Calu3 (cell line): ENCODE results near the gene RHCG. TPM values are rescaled to one million over a fixed set of nuclear protein-coding genes. Genes with fewer than 3 reads are reported as not detected.

ENCODE experiments used
- BruUV-seq: library from RNA; stranded (reverse); fragments of 400-500 nt; replicated peaks from 2 replicates; lab custom pipeline; 2021; lab: Mats Ljungman, UMichigan
- CTCF ChIA-PET: fragments of 300-600 bp; sonication (Branson Sonifier 250); formaldehyde crosslinking; loops from one replicate; lab custom pipeline; 2022; ENCODE audit warnings: antibody characterized with exemption; lab: Charles Lee
- DNase-seq: peaks from one replicate; pipeline ENCODE4 v3.0.0; 2022
- H3K27ac Mint-ChIP-seq: one replicate; pipeline ENCODE4 v1.8.0; 2022; ENCODE audit warnings: mixed read lengths; ENCODE audit not compliant: unreplicated experiment
- H3K27me3 Mint-ChIP-seq: one replicate; pipeline ENCODE4 v1.8.0; 2022; ENCODE audit warnings: mixed read lengths; ENCODE audit not compliant: unreplicated experiment
- H3K36me3 Mint-ChIP-seq: one replicate; pipeline ENCODE4 v1.8.0; 2022; ENCODE audit warnings: mild to moderate bottlenecking, moderate library complexity, mixed read lengths; ENCODE audit not compliant: insufficient read depth, unreplicated experiment
- H3K4me1 Mint-ChIP-seq: one replicate; pipeline ENCODE4 v1.8.0; 2022; ENCODE audit warnings: mild to moderate bottlenecking, low read depth, mixed read lengths; ENCODE audit not compliant: unreplicated experiment
- H3K4me3 Mint-ChIP-seq: one replicate; pipeline ENCODE4 v1.8.0; 2022; ENCODE audit warnings: mild to moderate bottlenecking, low read depth, moderate library complexity, mixed read lengths; ENCODE audit not compliant: unreplicated experiment
- H3K9me3 Mint-ChIP-seq: one replicate; pipeline ENCODE4 v1.8.0; 2022; ENCODE audit warnings: low read depth, mixed read lengths; ENCODE audit not compliant: unreplicated experiment
- CTCF ChIP-seq: fragments of 200-600 bp; IDR thresholded peaks from one replicate; pipeline ENCODE4 v1.8.0; 2022; ENCODE audit warnings: antibody characterized with exemption; ENCODE audit not compliant: unreplicated experiment
- intact Hi-C: fragments of 100-400 bp; cut with micrococcal nuclease; formaldehyde crosslinking; loops from one replicate; pipeline ENCODE4 v1.10.0; 2022; ENCODE audit not compliant: unreplicated experiment
- total RNA-seq: library from RNA; stranded (reverse); gene quantifications from 2 replicates; pipeline ENCODE4 v1.2.3, GENCODE V29; 2022

Gene RHCG
- total RNA-seq, 1 experiment from 2014 or later, result 0.59 TPM

GRCh38 chr15:89533861-89534544 is 37.6 kb upstream of the RHCG start:
- CTCF ChIA-PET, result no interaction called here
- Mint-ChIP-seq H3K36me3 (no peaks in the 10 kb centered on the region), H3K4me3 (no peak overlapping the region), H3K27me3 (peaks cover 22% of the 10 kb centered on the region), H3K27ac (no peak overlapping the region), H3K9me3 (no peaks in the 10 kb centered on the region), H3K4me1 (no peaks in the 10 kb centered on the region)
- intact Hi-C loops, result no loop called here
- no peak for DNase-seq
- no peak for TF ChIP-seq CTCF
- BruUV-seq, result no TSS peak

- Mint-ChIP-seq H3K36me3 (no peaks in the 10 kb centered on the region), H3K9me3 (no peaks in the 10 kb centered on the region), H3K27me3 (peaks cover 14% of the 10 kb centered on the region), H3K4me3 (no peak overlapping the region), H3K4me1 (no peaks in the 10 kb centered on the region), H3K27ac (no peak overlapping the region)
- TF ChIP-seq CTCF, result no peak
- no peak for DNase-seq
- CTCF ChIA-PET, result no interaction called here
- no TSS peak for BruUV-seq
- intact Hi-C loops, result no loop called here
Observed at GRCh38 chr15:89531796-89532537, 35.6 kb upstream of the RHCG start.

- no peak overlapping the region for H3K27ac Mint-ChIP-seq
- intact Hi-C loops, result no loop called here
- peaks cover 9% of the 10 kb centered on the region for H3K27me3 Mint-ChIP-seq
- H3K9me3 Mint-ChIP-seq, result no peaks in the 10 kb centered on the region
- no peak for DNase-seq
- CTCF ChIA-PET, result interaction anchor here (0.7 kb wide), 1 partner anchor 12 kb away, joined by 4 read pairs; no protein-coding TSS in a partner anchor
- H3K4me1 Mint-ChIP-seq, result no peaks in the 10 kb centered on the region
- BruUV-seq, result no TSS peak
- H3K4me3 Mint-ChIP-seq, result no peak overlapping the region
- H3K36me3 Mint-ChIP-seq, result no peaks in the 10 kb centered on the region
- no peak for TF ChIP-seq CTCF
Observed at GRCh38 chr15:89530976-89531375, 34.6 kb upstream of the RHCG start.

GRCh38 chr15:89528757-89529352 is 32.5 kb upstream of the RHCG start:
- Mint-ChIP-seq H3K4me3 (no peak overlapping the region), H3K27me3 (peaks cover 14% of the 10 kb centered on the region), H3K27ac (no peak overlapping the region), H3K4me1 (no peaks in the 10 kb centered on the region), H3K36me3 (no peaks in the 10 kb centered on the region), H3K9me3 (no peaks in the 10 kb centered on the region)
- no TSS peak for BruUV-seq
- intact Hi-C loops, result no loop called here
- TF ChIP-seq CTCF, result no peak
- CTCF ChIA-PET, result interaction anchor here (1.1 kb wide), 1 partner anchor 25 kb away, joined by 3 read pairs; no protein-coding TSS in a partner anchor
- DNase-seq, result no peak
